ENCODE measurements around the gene NOD2. TPM values are rescaled to one million over a fixed set of nuclear protein-coding genes. Genes with fewer than 3 reads are reported as not detected.

The NOD2 gene
- total RNA-seq, 1 donor from 2014 or later, result under 0.01 TPM

DNA sequence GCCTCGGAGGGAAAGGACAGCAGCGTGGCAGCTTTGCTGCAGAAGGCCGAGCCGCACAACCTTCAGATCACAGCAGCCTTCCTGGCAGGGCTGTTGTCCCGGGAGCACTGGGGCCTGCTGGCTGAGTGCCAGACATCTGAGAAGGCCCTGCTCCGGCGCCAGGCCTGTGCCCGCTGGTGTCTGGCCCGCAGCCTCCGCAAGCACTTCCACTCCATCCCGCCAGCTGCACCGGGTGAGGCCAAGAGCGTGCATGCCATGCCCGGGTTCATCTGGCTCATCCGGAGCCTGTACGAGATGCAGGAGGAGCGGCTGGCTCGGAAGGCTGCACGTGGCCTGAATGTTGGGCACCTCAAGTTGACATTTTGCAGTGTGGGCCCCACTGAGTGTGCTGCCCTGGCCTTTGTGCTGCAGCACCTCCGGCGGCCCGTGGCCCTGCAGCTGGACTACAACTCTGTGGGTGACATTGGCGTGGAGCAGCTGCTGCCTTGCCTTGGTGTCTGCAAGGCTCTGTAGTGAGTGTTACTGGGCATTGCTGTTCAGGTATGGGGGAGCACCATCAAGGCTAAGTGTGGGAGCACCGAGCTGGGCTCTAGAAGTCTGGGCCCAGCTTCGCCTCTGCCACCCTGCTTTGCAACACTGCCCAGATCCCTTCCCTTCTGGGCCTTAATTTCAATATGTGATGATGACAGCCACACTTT, 18.6 kb downstream of the NOD2 start:
- peak in 1 of 2 donors; percentile 60 for DNase-seq (ENCODE audit: low spot score in 2 of 2)

DNA sequence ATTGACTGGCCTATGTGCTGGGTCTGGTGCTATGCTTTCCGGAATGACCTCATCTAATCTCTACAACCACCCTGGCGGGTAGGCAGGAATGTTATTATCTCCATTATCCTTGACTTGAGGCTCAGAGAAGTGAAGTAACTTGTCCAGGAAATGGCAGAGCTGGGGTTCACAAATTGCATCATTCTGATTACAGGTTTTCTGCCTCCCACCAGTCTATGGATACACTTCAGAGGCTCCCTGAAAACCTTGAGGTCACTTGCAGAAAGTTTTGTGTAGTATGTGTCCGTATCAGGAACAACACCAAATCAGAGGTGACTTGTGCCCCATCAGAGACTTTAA, 19.1 kb downstream of the NOD2 start:
- FAIRE-seq, result no peak

More for the DNA sequence above, 18.6 kb downstream of the NOD2 start:
- no peak for FAIRE-seq

DNA sequence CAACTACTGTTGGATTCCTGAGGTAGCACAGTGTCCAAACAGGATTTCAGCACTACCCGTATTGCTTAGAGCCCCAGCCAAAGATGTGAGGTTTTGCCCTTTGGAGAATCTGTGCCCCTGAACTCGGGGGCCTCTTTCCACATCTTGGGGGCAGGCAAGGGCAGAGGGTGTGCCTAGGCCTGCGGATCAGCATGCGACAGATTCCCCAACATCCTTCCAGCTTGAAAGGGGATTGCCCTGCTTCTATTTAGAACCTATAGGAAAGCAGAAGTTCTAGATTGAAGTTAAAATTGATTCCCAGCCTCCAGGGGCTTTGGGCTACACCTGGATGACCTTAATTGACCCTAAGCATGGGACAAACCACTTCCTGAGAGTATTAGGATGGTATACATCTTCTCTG, 19.6 kb downstream of the NOD2 start:
- DNase-seq (ENCODE audit: low spot score in 2 of 2) (no peak), FAIRE-seq (no peak)

More for the DNA sequence above, 19.1 kb downstream of the NOD2 start:
- no peak for DNase-seq (ENCODE audit: low spot score in 2 of 2)

DNA sequence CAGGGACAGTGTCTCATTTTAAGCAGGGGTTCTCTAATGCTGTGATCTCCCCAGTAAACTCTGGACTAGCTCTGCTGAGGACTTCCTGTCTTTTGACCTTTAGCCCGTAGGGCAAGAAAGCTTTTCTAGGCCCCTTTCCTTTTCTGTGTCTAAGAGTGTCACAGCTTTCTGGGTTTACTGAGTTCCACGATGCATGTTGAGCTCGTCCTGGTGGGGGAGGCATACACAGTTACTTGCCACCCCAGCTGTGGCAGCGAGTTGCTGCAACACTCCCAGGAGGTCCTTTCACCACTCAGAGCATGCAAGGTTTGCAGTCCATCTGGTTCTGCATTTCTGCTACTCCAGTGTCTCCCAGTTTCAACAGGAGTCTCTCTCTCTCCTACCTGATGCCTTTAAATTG, 23.7 kb downstream of the NOD2 start:
- DNase-seq (ENCODE audit: low spot score in 2 of 2) (no peak), FAIRE-seq (no peak)

DNA sequence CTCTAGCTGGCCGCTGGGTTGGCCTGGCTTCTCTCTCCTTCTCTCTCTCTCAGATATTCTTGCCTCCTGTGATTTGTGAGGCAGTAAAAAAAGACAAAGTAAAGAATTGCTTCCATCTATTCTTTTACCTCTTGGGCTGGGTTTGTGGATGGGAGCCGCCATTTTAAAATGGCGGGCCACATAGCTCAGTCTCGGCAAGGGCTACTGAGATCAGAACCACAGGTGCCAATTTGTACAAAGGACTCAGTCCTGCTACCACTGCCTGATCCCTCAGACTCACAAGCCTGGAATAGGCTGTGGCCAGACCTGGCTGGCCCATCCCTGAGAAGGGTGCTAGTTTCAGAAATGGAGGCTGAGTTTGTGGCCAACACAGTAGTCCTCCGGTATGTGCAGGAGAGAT, 24.1 kb downstream of the NOD2 start:
- DNase-seq (ENCODE audit: low spot score in 2 of 2) (no peak), FAIRE-seq (no peak)

DNA sequence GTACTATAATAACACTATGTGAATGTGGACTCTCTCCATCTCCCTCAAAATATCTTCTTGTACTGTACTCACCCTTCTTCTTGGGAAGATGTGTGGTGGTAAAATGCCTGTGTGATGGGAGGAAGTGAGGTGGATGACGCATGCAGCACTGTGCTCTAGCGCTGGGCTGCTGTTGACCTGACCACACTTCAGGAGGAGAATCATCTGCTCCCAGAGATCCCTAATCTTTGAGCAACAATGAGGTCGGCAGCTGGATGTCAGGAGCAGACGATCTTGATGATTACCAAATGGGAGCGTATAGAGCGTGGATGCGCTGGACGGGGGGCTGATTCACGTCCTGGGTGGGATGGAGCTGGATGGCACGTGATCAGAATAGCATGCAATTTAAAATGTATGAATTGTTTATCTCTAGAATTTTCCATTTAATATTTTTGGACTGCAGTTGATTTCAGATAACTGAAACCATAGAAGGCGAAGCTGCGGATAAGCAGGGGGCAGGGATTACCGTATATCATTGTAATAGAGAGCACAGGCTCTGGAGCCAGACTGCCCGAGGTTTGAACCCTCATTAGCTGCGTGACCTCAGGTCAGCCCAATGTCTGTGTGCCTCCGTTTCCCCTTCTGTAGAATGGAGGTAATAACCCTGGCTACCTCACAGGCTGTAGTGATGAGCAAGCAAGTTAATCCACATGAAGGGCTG, 24.8 kb downstream of the NOD2 start:
- DNase-seq (ENCODE audit: low spot score in 2 of 2) (no peak), FAIRE-seq (no peak)

DNA sequence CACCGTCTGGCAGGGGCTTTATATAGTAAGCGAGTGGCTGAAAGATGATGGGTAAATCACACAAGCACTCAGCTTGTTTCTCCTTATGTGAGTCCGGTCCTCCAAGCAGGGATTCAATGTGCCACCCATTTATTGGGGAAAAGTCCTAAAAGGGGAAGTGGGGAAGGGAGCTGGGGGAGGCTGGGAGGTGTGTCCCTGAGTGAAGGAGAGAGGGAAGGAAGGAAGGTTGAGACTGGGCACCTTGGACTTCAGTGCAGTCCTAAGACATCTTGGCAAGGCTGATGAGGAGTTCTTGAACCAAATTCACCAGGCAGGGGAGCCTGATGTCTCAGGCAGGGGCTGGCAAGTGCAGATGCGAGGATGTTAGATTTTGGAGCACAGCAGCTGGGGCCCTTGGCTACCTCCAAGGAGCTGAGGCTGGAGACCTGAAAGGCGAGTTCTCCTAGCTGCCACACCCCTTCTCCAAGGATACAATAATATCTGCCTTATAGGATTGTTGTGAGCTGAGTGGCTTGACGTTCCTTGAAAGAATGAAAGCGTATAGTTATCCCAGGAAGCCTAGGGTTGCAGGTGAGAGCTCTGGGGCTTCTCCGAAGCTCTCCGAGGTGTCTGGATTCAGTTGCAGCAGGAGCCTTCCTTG, 25.5 kb downstream of the NOD2 start:
- DNase-seq (ENCODE audit: low spot score in 2 of 2) (no peak), FAIRE-seq (no peak)

DNA sequence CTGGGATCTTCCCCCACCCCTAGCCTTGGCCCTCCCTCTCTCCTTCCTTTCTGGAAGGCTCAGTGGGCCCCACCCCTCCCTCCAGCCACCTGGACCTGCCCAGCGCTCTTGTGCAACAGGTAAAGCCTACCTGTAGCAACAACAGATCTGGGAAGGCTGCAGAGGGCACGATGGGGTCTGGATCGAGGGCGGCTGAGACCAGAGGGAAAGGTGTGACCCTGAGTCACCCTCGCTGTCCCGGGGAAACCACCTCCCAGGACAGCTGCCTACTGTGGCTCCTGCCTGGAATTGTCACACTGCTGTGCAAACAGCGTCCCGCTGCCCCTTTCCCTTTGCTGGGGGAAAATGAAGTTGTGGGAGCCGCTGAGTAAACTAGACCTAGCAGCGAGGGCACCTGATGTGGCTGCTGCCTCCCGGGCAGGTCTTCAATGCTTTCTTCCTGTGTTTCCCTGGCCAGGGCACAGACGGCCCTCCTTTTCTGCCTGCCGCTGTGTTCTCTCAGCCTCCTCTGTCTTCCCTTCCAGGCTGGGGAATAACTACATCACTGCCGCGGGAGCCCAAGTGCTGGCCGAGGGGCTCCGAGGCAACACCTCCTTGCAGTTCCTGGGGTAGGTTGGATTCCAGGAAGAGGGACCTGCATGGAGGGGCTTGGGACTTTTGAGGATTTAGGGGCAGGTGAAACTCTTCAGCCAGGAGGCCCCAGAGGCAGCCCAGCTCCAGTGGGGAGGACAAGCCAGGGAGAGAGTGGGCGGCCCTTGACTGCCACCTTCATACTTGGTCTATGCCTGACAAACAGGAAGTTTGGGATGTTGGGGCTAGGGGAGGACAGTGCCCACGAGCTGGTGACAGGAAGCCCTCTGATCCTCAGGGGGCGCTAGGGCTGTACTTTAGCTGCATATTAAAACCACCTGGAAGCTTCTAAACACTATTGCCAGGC, 26.3 kb downstream of the NOD2 start:
- FAIRE-seq (no peak), DNase-seq (ENCODE audit: low spot score in 2 of 2) (no peak)

DNA sequence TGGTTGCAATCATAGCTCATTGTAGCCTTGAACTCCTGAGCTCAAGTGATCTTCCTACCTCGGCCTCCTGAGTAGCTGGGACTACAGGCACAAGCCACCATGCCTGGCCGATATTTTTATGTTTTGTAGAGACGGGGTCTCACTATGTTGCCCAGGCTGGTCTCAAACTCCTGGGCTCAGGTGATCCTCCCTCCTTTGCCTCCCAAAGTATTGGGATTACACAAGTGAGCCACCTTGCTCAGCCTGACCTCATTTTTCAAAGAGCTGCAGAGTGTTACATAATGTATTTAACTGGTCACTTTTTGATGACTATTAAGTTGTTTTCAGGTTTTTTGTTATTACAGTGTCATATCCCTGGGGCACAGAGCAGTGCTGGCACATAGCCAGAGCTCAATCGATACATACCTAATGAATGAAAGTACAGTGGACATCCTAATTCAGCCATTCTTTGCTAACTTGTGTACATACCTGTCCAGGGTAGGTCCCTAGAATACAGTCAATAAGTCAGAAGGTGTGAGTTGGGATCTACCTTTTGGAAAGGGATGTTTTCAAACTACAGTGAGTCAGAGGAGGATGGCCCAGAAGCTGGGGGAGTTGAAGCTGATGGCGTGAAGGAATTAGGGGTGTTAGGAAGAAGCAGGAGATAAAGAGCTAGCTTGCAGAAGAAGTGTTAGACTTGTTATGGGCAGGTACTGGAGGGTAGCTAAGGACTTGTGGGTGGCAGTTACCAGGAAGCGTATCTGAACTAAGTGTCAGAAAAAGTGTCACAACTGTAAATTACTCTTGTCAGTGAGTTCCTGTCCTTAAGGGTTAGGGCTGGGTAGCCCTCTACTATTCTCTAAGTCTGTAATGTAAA, 28.4 kb downstream of the NOD2 start:
- no peak for DNase-seq (ENCODE audit: low spot score in 2 of 2)
- FAIRE-seq, result no peak

DNA sequence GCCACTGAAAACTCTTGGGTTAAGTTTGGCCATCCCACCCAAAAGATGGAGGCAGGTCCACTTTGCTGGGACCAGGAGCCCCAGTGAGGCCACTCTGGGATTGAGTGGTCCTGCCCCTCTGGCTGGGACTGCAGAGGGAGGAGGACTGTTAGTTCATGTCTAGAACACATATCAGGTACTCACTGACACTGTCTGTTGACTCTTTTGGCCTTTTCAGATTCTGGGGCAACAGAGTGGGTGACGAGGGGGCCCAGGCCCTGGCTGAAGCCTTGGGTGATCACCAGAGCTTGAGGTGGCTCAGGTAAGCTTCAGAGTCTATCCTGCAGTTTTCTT, 29.0 kb downstream of the NOD2 start:
- DNase-seq (ENCODE audit: low spot score in 2 of 2), result no peak
- FAIRE-seq, result no peak

DNA sequence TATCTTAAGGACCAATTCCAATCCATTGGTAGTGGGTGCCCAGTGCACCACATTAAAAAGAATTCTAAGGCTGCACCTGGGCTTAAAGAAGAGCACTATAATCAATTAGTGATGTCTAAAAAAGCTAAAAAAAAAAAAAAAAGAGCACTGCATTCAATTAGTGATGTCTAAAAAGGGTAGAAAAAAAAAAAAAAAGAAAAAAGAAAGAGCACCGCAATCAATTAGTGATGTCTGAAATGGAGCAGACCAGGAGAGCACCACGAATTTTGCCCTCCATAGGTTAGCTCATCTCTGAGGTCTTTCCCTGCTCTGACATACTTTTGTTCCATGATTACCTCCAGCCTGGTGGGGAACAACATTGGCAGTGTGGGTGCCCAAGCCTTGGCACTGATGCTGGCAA, 29.6 kb downstream of the NOD2 start:
- DNase-seq (ENCODE audit: low spot score in 2 of 2) (no peak), FAIRE-seq (no peak)

DNA sequence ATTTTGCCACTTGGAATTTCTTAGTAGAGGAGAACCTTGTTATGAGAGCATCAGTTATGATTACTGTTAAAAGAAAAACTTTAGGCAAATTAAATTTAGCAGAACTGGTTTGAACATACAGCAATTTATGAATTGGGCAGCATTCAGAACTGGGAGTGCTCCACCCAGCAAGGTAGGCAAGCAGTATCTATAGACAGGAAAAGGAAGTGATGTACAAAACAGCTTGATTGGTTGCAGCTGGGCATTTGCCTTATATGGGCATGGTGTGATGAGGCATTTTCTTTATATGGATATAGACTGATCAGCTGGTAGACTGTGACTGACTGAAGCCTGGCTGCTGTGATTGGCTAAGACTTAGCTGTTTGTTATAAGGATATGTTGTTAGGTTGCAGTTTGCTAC, 30.9 kb downstream of the NOD2 start:
- FAIRE-seq (no peak), DNase-seq (ENCODE audit: low spot score in 2 of 2) (no peak)

DNA sequence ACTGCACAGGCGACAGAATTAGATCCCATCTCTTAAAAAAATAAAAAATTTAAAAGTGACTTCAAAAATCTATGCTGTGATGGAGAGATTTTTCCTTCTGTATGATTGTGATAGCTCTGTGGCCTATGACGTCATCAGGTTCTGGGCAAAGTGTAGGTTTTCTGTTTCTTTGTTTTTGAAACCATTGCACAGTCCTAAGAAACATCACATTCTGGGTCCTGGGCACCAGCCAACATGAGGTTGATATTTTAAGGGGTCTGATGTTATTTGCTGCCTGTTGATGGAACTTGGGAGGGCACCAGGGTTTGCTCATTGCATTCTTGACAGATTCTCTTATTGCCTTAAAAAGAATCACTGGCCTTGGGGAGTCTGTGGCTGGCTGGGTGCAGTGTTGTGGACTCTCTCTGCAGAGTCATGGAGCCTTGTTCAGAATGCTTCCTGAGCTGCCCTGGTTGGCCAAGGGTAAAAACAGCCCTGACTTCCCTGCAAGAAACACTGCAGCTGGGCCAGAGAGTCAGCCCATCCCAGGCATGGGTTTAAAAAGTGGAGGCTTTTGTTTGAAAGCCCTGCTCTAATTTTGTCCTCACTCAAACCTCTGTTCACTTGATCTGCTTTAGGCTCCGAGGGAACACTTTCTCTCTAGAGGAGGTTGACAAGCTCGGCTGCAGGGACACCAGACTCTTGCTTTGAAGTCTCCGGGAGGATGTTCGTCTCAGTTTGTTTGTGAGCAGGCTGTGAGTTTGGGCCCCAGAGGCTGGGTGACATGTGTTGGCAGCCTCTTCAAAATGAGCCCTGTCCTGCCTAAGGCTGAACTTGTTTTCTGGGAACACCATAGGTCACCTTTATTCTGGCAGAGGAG, 38.0 kb downstream of the NOD2 start:
- FAIRE-seq (no peak), DNase-seq (ENCODE audit: low spot score in 2 of 2) (no peak)

DNA sequence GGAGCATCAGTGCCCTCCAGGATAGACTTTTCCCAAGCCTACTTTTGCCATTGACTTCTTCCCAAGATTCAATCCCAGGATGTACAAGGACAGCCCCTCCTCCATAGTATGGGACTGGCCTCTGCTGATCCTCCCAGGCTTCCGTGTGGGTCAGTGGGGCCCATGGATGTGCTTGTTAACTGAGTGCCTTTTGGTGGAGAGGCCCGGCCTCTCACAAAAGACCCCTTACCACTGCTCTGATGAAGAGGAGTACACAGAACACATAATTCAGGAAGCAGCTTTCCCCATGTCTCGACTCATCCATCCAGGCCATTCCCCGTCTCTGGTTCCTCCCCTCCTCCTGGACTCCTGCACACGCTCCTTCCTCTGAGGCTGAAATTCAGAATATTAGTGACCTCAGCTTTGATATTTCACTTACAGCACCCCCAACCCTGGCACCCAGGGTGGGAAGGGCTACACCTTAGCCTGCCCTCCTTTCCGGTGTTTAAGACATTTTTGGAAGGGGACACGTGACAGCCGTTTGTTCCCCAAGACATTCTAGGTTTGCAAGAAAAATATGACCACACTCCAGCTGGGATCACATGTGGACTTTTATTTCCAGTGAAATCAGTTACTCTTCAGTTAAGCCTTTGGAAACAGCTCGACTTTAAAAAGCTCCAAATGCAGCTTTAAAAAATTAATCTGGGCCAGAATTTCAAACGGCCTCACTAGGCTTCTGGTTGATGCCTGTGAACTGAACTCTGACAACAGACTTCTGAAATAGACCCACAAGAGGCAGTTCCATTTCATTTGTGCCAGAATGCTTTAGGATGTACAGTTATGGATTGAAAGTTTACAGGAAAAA, 38.8 kb downstream of the NOD2 start:
- no peak for DNase-seq (ENCODE audit: low spot score in 2 of 2)
- no peak for FAIRE-seq

DNA sequence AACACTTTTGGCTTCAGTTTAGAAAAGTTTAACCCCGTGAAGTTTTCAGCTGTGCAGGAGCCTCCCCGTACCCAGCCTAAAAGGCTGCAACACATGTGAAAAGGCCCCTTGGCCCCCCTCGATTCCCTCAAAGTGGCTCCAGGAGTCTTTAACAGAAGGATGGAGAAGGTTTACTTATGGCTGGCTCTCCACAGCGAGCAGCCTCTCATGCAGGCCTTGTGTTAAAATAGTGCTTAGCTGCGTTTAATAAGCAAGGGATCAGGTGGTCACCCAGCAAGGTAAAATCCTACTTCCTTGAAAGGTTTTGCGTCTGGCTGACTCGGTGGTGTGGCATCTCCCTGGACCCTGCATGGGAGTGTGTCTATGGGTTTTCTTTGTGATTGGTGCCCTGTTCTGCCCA, 40.1 kb downstream of the NOD2 start:
- FAIRE-seq (no peak), DNase-seq (ENCODE audit: low spot score in 2 of 2) (no peak)

DNA sequence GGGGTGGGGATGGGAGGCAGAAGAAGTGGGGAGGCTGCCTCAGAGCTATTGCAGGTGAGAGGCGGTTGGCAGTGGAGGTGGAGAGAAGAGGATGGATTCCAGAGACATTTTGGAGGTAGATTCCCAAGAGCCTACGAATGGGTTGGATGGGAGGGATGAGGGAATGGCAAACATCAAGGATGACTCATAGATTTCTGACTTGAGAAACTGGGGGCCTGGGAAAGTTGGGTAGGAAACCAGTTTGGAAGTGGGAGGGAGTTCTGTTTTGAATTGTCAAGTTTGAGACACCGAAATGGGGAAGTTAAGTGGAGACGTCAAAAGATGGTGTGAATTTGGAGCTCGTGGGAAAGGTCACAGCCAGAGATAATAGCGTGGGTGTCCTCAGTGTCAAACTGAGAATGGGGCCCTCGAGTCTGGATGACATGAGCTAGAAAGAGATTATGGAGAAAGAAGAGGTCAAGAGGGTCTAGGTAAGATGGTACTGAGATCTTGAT, 42.3 kb downstream of the NOD2 start:
- FAIRE-seq, result no peak
- DNase-seq (ENCODE audit: low spot score in 2 of 2), result no peak

DNA sequence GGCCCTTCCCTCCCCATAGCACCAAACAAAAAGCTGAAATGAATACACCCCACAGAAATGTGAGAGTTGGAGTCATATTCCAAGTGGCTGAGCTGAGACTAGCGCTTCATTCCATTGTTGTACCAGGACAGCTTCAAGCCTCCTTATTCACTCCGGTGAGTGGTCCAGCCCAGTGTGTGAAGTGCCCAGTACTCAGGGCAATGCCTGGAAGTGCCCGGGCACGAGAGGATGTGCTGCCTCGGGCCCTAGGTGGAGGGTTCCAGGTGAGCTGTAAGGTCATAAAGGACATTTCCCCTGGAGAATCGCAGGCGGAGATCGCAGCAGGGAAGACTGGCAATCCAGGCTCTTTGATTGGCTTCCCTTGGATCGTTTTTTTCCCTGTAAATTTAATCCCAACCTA, 43.0 kb downstream of the NOD2 start:
- no peak for FAIRE-seq
- no peak for DNase-seq (ENCODE audit: low spot score in 2 of 2)

DNA sequence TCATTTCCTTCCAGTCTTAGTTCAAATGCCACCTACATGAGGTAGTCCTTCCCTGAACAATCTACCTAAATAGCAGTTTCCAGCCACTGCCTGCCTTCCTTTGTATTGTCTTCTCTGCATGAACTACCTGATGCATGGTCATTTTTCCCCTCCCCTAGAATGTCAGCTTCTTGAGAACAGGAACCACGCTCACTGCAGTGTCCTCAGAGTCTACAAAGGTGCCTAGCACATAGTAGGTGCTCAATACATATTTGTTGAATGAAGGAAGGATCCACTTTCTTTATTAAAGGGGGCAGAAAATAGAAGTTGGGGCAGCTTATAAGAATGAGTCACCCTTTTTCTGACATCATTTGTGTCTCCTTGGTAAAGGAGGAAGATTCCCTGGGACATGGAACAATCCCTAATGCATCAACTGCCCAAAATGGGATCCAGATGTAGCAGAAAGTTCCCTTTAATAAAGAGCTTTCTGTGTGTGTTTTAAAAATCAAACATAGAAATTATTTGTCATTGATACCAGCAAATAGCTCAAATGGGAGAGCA, 44.1 kb downstream of the NOD2 start:
- no peak for FAIRE-seq
- DNase-seq (ENCODE audit: low spot score in 2 of 2), result no peak
